ENCODE data around the gene HES4. TPM values are rescaled to one million over a fixed set of nuclear protein-coding genes. Genes with fewer than 3 reads are reported as not detected.
A peak's percentile ranks its signal among the peaks of the same experiment; 100 is the strongest.

The HES4 gene
- total and polyA plus RNA-seq, 2 of the 13 experiments (the other 11 are each of a cell fraction or from before 2014, with no cell fraction given): 8.8 to 10.6 TPM

DNA sequence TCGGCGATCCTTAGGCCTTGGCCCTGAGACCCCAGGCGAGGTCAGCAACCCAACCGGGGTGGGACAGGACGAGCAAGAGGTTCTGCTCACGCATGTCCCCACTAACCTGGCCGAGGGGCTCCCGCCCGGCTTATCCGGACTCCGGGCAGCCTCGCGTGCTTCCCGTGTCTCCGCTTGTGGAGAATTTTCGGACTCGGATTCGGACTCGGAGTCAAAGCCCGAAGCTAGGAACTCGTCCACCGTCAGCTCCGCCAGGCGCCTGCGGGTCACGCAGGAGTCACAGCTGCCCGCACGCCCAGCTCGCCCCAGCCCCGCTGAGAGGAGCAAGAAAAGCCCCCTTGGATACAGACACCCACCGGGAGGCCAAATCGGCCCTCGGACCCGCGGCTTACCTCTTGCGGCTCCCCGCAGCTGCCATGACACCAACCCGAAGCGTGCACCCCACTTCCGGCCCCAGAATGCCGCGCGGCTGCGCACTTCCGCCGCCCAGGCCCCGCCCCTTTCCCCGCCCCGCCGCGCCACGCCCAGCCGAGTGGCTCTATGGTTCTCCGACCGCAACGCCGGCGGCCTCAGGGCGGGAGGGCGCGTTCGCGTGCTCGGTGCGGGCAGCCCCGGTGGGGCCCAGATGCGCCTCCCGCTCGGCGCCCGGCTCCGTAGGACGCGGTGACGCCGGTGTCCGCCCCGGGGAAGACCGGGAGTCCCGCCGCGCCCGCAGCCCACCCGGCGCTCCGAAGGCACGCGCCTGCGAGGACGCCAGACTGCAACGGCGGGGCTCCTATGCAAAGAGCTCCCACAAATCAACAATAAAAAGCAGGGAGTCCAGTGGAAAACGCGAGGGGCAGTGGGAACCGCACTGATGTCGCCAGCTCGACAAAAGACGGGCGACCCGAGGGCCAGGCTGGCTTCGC, 40.8 kb downstream of the HES4 start, which contains the start of gene NOC2L (continued):
- TF ChIP-seq, protein P1, sequence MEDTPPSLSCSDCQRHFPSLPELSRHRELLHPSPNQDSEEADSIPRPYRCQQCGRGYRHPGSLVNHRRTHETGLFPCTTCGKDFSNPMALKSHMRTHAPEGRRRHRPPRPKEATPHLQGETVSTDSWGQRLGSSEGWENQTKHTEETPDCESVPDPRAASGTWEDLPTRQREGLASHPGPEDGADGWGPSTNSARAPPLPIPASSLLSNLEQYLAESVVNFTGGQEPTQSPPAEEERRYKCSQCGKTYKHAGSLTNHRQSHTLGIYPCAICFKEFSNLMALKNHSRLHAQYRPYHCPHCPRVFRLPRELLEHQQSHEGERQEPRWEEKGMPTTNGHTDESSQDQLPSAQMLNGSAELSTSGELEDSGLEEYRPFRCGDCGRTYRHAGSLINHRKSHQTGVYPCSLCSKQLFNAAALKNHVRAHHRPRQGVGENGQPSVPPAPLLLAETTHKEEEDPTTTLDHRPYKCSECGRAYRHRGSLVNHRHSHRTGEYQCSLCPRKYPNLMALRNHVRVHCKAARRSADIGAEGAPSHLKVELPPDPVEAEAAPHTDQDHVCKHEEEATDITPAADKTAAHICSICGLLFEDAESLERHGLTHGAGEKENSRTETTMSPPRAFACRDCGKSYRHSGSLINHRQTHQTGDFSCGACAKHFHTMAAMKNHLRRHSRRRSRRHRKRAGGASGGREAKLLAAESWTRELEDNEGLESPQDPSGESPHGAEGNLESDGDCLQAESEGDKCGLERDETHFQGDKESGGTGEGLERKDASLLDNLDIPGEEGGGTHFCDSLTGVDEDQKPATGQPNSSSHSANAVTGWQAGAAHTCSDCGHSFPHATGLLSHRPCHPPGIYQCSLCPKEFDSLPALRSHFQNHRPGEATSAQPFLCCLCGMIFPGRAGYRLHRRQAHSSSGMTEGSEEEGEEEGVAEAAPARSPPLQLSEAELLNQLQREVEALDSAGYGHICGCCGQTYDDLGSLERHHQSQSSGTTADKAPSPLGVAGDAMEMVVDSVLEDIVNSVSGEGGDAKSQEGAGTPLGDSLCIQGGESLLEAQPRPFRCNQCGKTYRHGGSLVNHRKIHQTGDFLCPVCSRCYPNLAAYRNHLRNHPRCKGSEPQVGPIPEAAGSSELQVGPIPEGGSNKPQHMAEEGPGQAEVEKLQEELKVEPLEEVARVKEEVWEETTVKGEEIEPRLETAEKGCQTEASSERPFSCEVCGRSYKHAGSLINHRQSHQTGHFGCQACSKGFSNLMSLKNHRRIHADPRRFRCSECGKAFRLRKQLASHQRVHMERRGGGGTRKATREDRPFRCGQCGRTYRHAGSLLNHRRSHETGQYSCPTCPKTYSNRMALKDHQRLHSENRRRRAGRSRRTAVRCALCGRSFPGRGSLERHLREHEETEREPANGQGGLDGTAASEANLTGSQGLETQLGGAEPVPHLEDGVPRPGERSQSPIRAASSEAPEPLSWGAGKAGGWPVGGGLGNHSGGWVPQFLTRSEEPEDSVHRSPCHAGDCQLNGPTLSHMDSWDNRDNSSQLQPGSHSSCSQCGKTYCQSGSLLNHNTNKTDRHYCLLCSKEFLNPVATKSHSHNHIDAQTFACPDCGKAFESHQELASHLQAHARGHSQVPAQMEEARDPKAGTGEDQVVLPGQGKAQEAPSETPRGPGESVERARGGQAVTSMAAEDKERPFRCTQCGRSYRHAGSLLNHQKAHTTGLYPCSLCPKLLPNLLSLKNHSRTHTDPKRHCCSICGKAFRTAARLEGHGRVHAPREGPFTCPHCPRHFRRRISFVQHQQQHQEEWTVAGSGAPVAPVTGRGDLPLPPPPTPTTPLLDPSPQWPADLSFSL (CRISPR knock-in tag; IDR thresholded peaks at IDR 0.05): no peak
- TF ChIP-seq, protein P2, sequence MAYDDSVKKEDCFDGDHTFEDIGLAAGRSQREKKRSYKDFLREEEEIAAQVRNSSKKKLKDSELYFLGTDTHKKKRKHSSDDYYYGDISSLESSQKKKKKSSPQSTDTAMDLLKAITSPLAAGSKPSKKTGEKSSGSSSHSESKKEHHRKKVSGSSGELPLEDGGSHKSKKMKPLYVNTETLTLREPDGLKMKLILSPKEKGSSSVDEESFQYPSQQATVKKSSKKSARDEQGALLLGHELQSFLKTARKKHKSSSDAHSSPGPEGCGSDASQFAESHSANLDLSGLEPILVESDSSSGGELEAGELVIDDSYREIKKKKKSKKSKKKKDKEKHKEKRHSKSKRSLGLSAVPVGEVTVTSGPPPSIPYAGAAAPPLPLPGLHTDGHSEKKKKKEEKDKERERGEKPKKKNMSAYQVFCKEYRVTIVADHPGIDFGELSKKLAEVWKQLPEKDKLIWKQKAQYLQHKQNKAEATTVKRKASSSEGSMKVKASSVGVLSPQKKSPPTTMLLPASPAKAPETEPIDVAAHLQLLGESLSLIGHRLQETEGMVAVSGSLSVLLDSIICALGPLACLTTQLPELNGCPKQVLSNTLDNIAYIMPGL (CRISPR knock-in tag; IDR thresholded peaks at IDR 0.05; ENCODE audit: borderline replicate concordance in 1 of 2, low read depth in 1 of 2): peak; percentile 43 to 67; a peak in 3 of 4 replicates
- no peak for TF ChIP-seq ZNF20 (CRISPR knock-in tag; IDR thresholded peaks at IDR 0.05)
- no peak for TF ChIP-seq NR1H2 (CRISPR knock-in tag; IDR thresholded peaks at IDR 0.05; ENCODE audit: borderline replicate concordance, low read depth)
- TF ChIP-seq U2AF2 (IDR thresholded peaks at IDR 0.05; ENCODE audit: low read depth, low read length): no peak
- no peak for TF ChIP-seq ZNF546 (CRISPR knock-in tag; conservative IDR thresholded peaks at IDR 0.05)
- TF ChIP-seq CHD4 (IDR thresholded peaks at IDR 0.05; ENCODE audit: borderline replicate concordance, low read length): no peak
- peak; percentile 40; the same call in 1 of the 2 replicates for TF ChIP-seq KDM3A (CRISPR knock-in tag; IDR thresholded peaks at IDR 0.05; ENCODE audit: low read depth)
- no peak for TF ChIP-seq SOX6 (IDR thresholded peaks at IDR 0.05)
- TF ChIP-seq SOX6 (CRISPR knock-in tag; IDR thresholded peaks at IDR 0.05): peak; percentile 38; the same call in 1 of the 2 replicates
- no peak for TF ChIP-seq ZNF281 (CRISPR knock-in tag; IDR thresholded peaks at IDR 0.05; ENCODE audit: borderline replicate concordance)
- no peak for TF ChIP-seq KDM6A (CRISPR knock-in tag; IDR thresholded peaks at IDR 0.05; ENCODE audit: low read depth)
- peak; percentile 32; the same call in 1 of the 2 replicates for TF ChIP-seq RFX3 (CRISPR knock-in tag; IDR thresholded peaks at IDR 0.05)
- TF ChIP-seq ZNF614 (CRISPR knock-in tag; IDR thresholded peaks at IDR 0.05; ENCODE audit: borderline replicate concordance): no peak
- TF ChIP-seq ZNF367 (CRISPR knock-in tag; IDR thresholded peaks at IDR 0.05; ENCODE audit: borderline replicate concordance): no peak
- peak; percentile 94 for TF ChIP-seq HDAC1 (CRISPR knock-in tag; IDR thresholded peaks at IDR 0.05)

All from HepG2 (cell line).